Stimulated activated CD8-positive, alpha-beta memory T cell treated with anti-CD3 and anti-CD28 coated beads, Interleukin-4, amount 100 ng/mL, for 4 hours (primary cell): ENCODE results near the gene GPSM3.
A peak's percentile ranks its signal among the peaks of the same experiment; 100 is the strongest.
"Not testable (repeated sequence)": the region's sequence is repeated elsewhere in the genome, so short reads cannot be mapped to it uniquely, and the experiment has no call there.

Source experiments
- DNase-seq, 2 donors: peaks; one replicate each; pipeline ENCODE4 v3.0.0-alpha.2; 2020; ENCODE audit warnings: low read depth in 2 of 2, low spot score in 1 of 2

GPSM3 gene

GRCh38 chr6:32152769-32153563, 39.5 kb downstream of the GPSM3 start:
- no peak for DNase-seq

- DNase-seq: no peak
Measured at GRCh38 chr6:32151863-32152768, 40.3 kb downstream of the GPSM3 start, which contains the start of gene PRRT1. Gene PRRT1 (minus strand): TSS chr6:32151939. CDS start chr6:32151827, 112 bp downstream.

GRCh38 chr6:32151181-32151862, 41.1 kb downstream of the GPSM3 start:
- no peak for DNase-seq

GRCh38 chr6:32149932-32150870, 42.2 kb downstream of the GPSM3 start:
- DNase-seq: no peak

- DNase-seq: no peak
Measured at GRCh38 chr6:32149092-32149755, 43.2 kb downstream of the GPSM3 start.

GRCh38 chr6:32148289-32149091, 44.0 kb downstream of the GPSM3 start:
- peak; percentile 25 to 30 for DNase-seq

GRCh38 chr6:32147401-32148132, 44.9 kb downstream of the GPSM3 start:
- no peak for DNase-seq

GRCh38 chr6:32146687-32147086, 45.8 kb downstream of the GPSM3 start:
- no peak for DNase-seq

GRCh38 chr6:32146287-32146686, 46.2 kb downstream of the GPSM3 start:
- DNase-seq: no peak

- not testable (repeated sequence) for DNase-seq
Measured at GRCh38 chr6:32144238-32144637, 48.2 kb downstream of the GPSM3 start.
